HepG2 (cell line): Measurements from ENCODE around the gene CCL27. TPM values are rescaled to one million over a fixed set of nuclear protein-coding genes. Genes with fewer than 3 reads are reported as not detected.

Experiments used
- ARID2 ChIP-seq: sonication (generic); formaldehyde crosslinking; IDR thresholded peaks from 2 replicates; pipeline ENCODE4 v1.8.1; 2022; ENCODE audit warnings: mild to moderate bottlenecking, missing genetic modification reagents, borderline replicate concordance
- DNMT1 ChIP-seq: sonication (generic); formaldehyde crosslinking; IDR thresholded peaks from 2 replicates; pipeline ENCODE4 v1.5.1; 2020; ENCODE audit warnings: mild to moderate bottlenecking, missing genetic modification reagents
- HMGA1 ChIP-seq: sonication (generic); formaldehyde crosslinking; conservative IDR thresholded peaks from 2 replicates; pipeline ENCODE4 v1.4.0; 2020; ENCODE audit warnings: missing genetic modification reagents
- KLF15 ChIP-seq: sonication (generic); formaldehyde crosslinking; IDR thresholded peaks from 2 replicates; pipeline ENCODE4 v1.8.1; 2023; ENCODE audit warnings: borderline replicate concordance, mild to moderate bottlenecking, inconsistent platforms, missing genetic modification reagents, mixed read lengths
- MAFG ChIP-seq: sonication (generic); formaldehyde crosslinking; IDR thresholded peaks from 2 replicates; pipeline ENCODE4 v1.5.1; 2020; ENCODE audit warnings: mild to moderate bottlenecking, missing genetic modification reagents
- NFYC ChIP-seq: IDR thresholded peaks from 2 replicates; pipeline ENCODE4 v1.6.1; 2016; ENCODE audit warnings: missing genetic modification reagents, missing compliant biosample characterization
- PHF5A ChIP-seq: IDR thresholded peaks from one replicate; pipeline ENCODE4 v1.6.1; 2018; ENCODE audit warnings: low read depth, missing genetic modification reagents; ENCODE audit not compliant: unreplicated experiment
- POGK ChIP-seq: sonication (generic); formaldehyde crosslinking; conservative IDR thresholded peaks from 2 replicates; pipeline ENCODE4 v1.8.0; 2022; ENCODE audit warnings: mild to moderate bottlenecking, moderate library complexity, missing genetic modification reagents
- POLR2A ChIP-seq, 2 experiments: IDR thresholded peaks; 2 replicates each; pipeline ENCODE4 v1.6.1; 2011; ENCODE audit warnings: low read depth in 2 of 2, low read length in 2 of 2, mild to moderate bottlenecking in 1 of 2, moderate library complexity in 1 of 2; ENCODE audit not compliant: insufficient read depth in 1 of 2
- RBAK ChIP-seq: sonication (generic); formaldehyde crosslinking; IDR thresholded peaks from 2 replicates; pipeline ENCODE4 v1.5.1; 2020; ENCODE audit warnings: mild to moderate bottlenecking, missing genetic modification reagents
- RFX1 ChIP-seq: fragments of 450-650 bp; IDR thresholded peaks from 2 replicates; pipeline ENCODE4 v1.6.1; 2017
- SNAI1 ChIP-seq: sonication (generic); formaldehyde crosslinking; IDR thresholded peaks from 2 replicates; pipeline ENCODE4 v1.5.0; 2020; ENCODE audit warnings: mild to moderate bottlenecking, missing genetic modification reagents, borderline replicate concordance
- SP1 ChIP-seq, 2 experiments: fragments of 450-650 bp in 1 of 2; sonication (generic) in 1 of 2; formaldehyde crosslinking in 1 of 2; IDR thresholded peaks; 2 replicates each; pipeline versions ENCODE4 v1.4.0 to v1.6.1; 2016 to 2020; ENCODE audit warnings: missing genetic modification reagents in 1 of 2
- TEAD3 ChIP-seq: optimal IDR thresholded peaks from 2 replicates; pipeline ENCODE3; 2016; ENCODE audit warnings: borderline replicate concordance
- TRIM24 ChIP-seq: sonication (generic); formaldehyde crosslinking; IDR thresholded peaks from 2 replicates; pipeline ENCODE4 v1.8.0; 2022; ENCODE audit warnings: mild to moderate bottlenecking, missing genetic modification reagents
- ZBTB8A ChIP-seq: sonication (generic); formaldehyde crosslinking; IDR thresholded peaks from 2 replicates; pipeline ENCODE4 v1.4.0; 2020; ENCODE audit warnings: mild to moderate bottlenecking, low read depth, missing genetic modification reagents, borderline replicate concordance
- ZFP41 ChIP-seq: sonication (generic); formaldehyde crosslinking; IDR thresholded peaks from 2 replicates; pipeline ENCODE4 v1.4.0; 2020; ENCODE audit warnings: mild to moderate bottlenecking, missing genetic modification reagents, borderline replicate concordance
- ZNF276 ChIP-seq: sonication (generic); formaldehyde crosslinking; IDR thresholded peaks from 2 replicates; pipeline ENCODE4 v1.4.0; 2020; ENCODE audit warnings: mild to moderate bottlenecking, low read depth, missing genetic modification reagents
- ZNF501 ChIP-seq: sonication (generic); formaldehyde crosslinking; IDR thresholded peaks from 2 replicates; pipeline ENCODE4 v1.5.1; 2020; ENCODE audit warnings: mild to moderate bottlenecking, moderate library complexity, missing genetic modification reagents
- ZNF761 ChIP-seq: sonication (generic); formaldehyde crosslinking; conservative IDR thresholded peaks from 2 replicates; pipeline ENCODE4 v1.4.0; 2020; ENCODE audit warnings: mild to moderate bottlenecking, missing genetic modification reagents
- ZNF770 ChIP-seq: sonication (generic); formaldehyde crosslinking; IDR thresholded peaks from 2 replicates; pipeline ENCODE4 v1.5.0; 2020; ENCODE audit warnings: mild to moderate bottlenecking, missing genetic modification reagents
- ZNF879 ChIP-seq: sonication (generic); formaldehyde crosslinking; IDR thresholded peaks from 2 replicates; pipeline ENCODE4 v1.8.1; 2023; ENCODE audit warnings: missing genetic modification reagents
- ZNF891 ChIP-seq: sonication (generic); formaldehyde crosslinking; IDR thresholded peaks from 2 replicates; pipeline ENCODE4 v1.5.0; 2020; ENCODE audit warnings: mild to moderate bottlenecking, missing genetic modification reagents
- polyA plus RNA-seq, 8 experiments: library from polyadenylated mRNA; depleted of rRNA in 3 of 8; stranded (reverse) in 7 of 8; unstranded in 1 of 8; fragments of >200 nt; fragmentation: Illumina TruSeq in 4 of 8; extraction: Trizol in 4 of 8; gene quantifications; 2 replicates each; pipeline versions ENCODE4 v1.2.1 to v1.2.3, GENCODE V29; 2011 to 2016; ENCODE audit warnings: low read depth in 4 of 8, missing spikeins in 1 of 8, mixed read lengths in 1 of 8; ENCODE audit not compliant: insufficient read depth in 1 of 8
- total RNA-seq, 5 experiments: library from RNA; depleted of rRNA; stranded (reverse); fragments of >200 nt; fragmentation: Illumina TruSeq; extraction: Trizol; gene quantifications; 2 replicates each; pipeline ENCODE4 v1.2.3, GENCODE V29; 2016; ENCODE audit warnings: low read depth in 1 of 5

The CCL27 gene
- total and polyA plus RNA-seq, 2 of the 13 experiments (the other 11 are each of a cell fraction or from before 2014, with no cell fraction given) = not detected

- TF ChIP-seq KLF15 (CRISPR knock-in tag) (no peak), TRIM24 (CRISPR knock-in tag) (0 out of 2 replicates have a peak, but pooled peaks have one; percentile 41), HMGA1 (CRISPR knock-in tag) (no peak), MAFG (CRISPR knock-in tag) (no peak), TEAD3 (CRISPR knock-in tag) (peak; percentile 38), DNMT1 (CRISPR knock-in tag) (peak; percentile 26; the same call in 1 of the 2 replicates), ZNF761 (CRISPR knock-in tag) (peak; percentile 82), POLR2A (IDR thresholded peaks at IDR 0.05; ENCODE audit: insufficient read depth in 1 of 2, low read depth in 2 of 2, low read length in 2 of 2) (peak in 1 of 2 experiments; percentile 73; a peak in 2 of 4 replicates), NFYC (peak; percentile 95), ARID2 (CRISPR knock-in tag) (no peak), SP1 (IDR thresholded peaks at IDR 0.05) (no peak), SP1 (CRISPR knock-in tag; IDR thresholded peaks at IDR 0.05) (peak; percentile 62), SNAI1 (CRISPR knock-in tag) (no peak), ZNF276 (CRISPR knock-in tag) (no peak), POGK (CRISPR knock-in tag) (peak; percentile 85), ZNF501 (CRISPR knock-in tag) (peak; percentile 91), ZNF891 (CRISPR knock-in tag) (peak; percentile 85; the same call in 1 of the 2 replicates), RFX1 (no peak), ZNF879 (CRISPR knock-in tag) (0 out of 2 replicates have a peak, but pooled peaks have one; percentile 40), PHF5A (CRISPR knock-in tag) (no peak), ZFP41 (CRISPR knock-in tag) (no peak; the same call in 1 of the 2 replicates), ZNF770 (CRISPR knock-in tag) (peak; percentile 63; the same call in 1 of the 2 replicates), RBAK (CRISPR knock-in tag) (0 out of 2 replicates have a peak, but pooled peaks have one; percentile 30), ZBTB8A (no peak)
Observed at GRCh38 chr9:34646211-34647083, 16.0 kb downstream of the CCL27 start, which contains the start of gene GALT (continued).
